Prostate gland (tissue), 2 donors: ENCODE data around the gene NDUFB3. TPM values are rescaled to one million over a fixed set of nuclear protein-coding genes. Genes with fewer than 3 reads are reported as not detected.

Experiments used
- DNase-seq: peaks from one replicate; pipeline ENCODE4 v3.0.0-alpha.2; 2019; ENCODE audit warnings: low spot score
- H3K27ac ChIP-seq, 2 donors: fragments of 200-600 bp; sonication (generic); 2 replicates each; pipeline ENCODE4 v1.5.1; 2017 to 2019
- H3K27me3 ChIP-seq: fragments of 200-600 bp; sonication (generic); replicated peaks from 2 replicates; pipeline ENCODE4 v1.5.1; 2019; ENCODE audit not compliant: insufficient read depth
- H3K36me3 ChIP-seq, 2 donors: fragments of 200-600 bp; sonication (generic); 1 replicate in 1 of 2; 2 replicates in 1 of 2; pipeline versions ENCODE4 v1.5.1 to v1.8.1; 2017 to 2019
- H3K4me1 ChIP-seq: fragments of 200-600 bp; sonication (generic); replicated peaks from 2 replicates; pipeline ENCODE4 v1.5.1; 2019
- H3K4me3 ChIP-seq, 2 donors: fragments of 200-600 bp; sonication (generic); 2 replicates each; pipeline ENCODE4 v1.5.1; 2017 to 2019
- H3K9me3 ChIP-seq: fragments of 200-600 bp; sonication (generic); 2 replicates; pipeline ENCODE4 v1.5.1; 2017
- POLR2A ChIP-seq: fragments of 450-650 bp; IDR thresholded peaks from one replicate; pipeline ENCODE4 v1.6.1; 2016; ENCODE audit warnings: antibody characterized with exemption, mild to moderate bottlenecking
- POLR2AphosphoS5 ChIP-seq: sonication (generic); formaldehyde crosslinking; IDR thresholded peaks from one replicate; pipeline ENCODE4 v1.6.1; 2017; ENCODE audit warnings: antibody characterized with exemption
- WGBS: methylation state at CpG from one replicate; pipeline ENCODE4 v1.1.5; 2018; 5-methylcytosine and 5-hydroxymethylcytosine counted together
- intact Hi-C: fragments of 100-400 bp; cut with DNase I; formaldehyde crosslinking; loops from one replicate; pipeline ENCODE4 v1.14.2; 2022
- small RNA-seq, 2 donors: library from RNA; depleted of rRNA; stranded (forward); fragments of <200 nt; gene quantifications; one replicate each; pipeline ENCODE3, GENCODE V24; 2016
- total RNA-seq, 2 donors: library from RNA; depleted of rRNA; stranded (reverse); fragments of >200 nt; gene quantifications; one replicate each; pipeline ENCODE4 v1.1.0, GENCODE V29; 2016
- TF ChIP-seq, protein P1 (sequence below), 4 experiments: fragments of 200-600 bp in 2 of 4; fragments of 450-650 bp in 2 of 4; sonication (generic) in 2 of 4; IDR thresholded peaks; 1 replicate in 3 of 4; 2 replicates in 1 of 4; pipeline ENCODE4 v1.5.1; 2016 to 2019; ENCODE audit warnings: antibody characterized with exemption in 4 of 4, mild to moderate bottlenecking in 2 of 4, moderate library complexity in 2 of 4

Gene NDUFB3
- total RNA-seq, 2 donors from 2014 or later, result 45.5 to 84.3 TPM

DNA sequence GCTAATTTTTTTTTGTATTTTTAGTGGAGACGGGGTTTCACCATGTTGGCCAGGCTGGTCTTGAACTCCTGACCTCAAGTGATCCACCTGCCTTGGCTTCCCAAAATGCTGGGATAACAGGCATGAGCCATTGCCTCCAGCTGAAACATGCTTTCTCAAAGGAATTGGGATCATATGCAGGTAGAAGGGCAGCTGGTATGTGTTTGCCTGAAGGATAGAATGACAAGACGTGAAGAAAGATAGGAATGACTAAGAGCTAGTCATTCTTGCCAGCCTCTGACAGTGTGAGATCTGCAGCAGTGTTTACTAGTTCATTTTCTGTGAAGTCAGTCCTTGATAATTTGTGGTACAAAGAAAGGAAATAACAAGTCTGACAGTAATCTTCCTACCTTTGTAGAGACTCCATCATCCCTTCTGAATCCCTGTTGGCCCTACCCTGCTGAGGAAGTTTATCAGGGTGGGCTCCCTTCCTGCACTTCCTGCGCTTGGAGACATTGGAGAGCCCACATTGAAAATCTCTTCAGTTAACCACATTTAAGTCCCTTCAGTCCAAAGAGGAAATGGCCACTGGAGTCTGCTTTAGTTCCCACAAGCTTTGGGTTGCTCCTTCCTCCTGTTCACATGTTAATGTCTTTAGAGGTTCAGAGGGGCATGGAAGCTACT, 58.9 kb downstream of the NDUFB3 start:
- DNase-seq, result no peak
- Histone ChIP-seq H3K36me3 (no peaks in the 10 kb centered on the region), H3K27ac (no peak overlapping the region), H3K9me3 (no peaks in the 10 kb centered on the region), H3K4me3 (no peak overlapping the region), H3K27me3 (no peaks in the 10 kb centered on the region), H3K4me1 (no peaks in the 10 kb centered on the region)
- intact Hi-C loops, result no loop called here
- TF ChIP-seq POLR2AphosphoS5 (peak; percentile 12), POLR2A (no peak)
- TF ChIP-seq, protein P1, sequence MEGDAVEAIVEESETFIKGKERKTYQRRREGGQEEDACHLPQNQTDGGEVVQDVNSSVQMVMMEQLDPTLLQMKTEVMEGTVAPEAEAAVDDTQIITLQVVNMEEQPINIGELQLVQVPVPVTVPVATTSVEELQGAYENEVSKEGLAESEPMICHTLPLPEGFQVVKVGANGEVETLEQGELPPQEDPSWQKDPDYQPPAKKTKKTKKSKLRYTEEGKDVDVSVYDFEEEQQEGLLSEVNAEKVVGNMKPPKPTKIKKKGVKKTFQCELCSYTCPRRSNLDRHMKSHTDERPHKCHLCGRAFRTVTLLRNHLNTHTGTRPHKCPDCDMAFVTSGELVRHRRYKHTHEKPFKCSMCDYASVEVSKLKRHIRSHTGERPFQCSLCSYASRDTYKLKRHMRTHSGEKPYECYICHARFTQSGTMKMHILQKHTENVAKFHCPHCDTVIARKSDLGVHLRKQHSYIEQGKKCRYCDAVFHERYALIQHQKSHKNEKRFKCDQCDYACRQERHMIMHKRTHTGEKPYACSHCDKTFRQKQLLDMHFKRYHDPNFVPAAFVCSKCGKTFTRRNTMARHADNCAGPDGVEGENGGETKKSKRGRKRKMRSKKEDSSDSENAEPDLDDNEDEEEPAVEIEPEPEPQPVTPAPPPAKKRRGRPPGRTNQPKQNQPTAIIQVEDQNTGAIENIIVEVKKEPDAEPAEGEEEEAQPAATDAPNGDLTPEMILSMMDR (IDR thresholded peaks at IDR 0.05), result no peak
- WGBS, result 66% methylated on average over 3 of the region's 3 CpGs

DNA sequence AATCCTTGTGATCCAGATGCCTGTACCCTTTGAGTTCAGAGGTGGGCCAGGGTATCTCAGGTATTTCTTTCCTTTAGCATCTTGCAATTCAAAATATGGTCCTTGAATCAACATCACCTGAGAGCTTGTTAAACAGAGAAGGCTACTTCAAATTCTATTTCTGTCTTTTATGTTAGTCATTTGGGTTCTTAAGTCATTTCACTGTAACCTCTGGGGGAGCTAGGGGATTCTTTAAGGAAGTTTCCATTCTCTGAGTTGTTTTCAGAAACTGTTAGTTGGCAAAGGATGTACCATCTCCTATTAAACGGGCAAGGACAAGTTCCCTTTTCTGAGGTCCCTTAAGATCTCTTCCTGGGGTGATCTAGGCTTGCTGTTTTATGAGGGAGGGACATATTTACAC, 60.7 kb downstream of the NDUFB3 start:
- H3K4me3 ChIP-seq, result no peak overlapping the region
- no peak overlapping the region for H3K27ac ChIP-seq
- H3K9me3 ChIP-seq, result no peaks in the 10 kb centered on the region
- DNase-seq, result no peak
- TF ChIP-seq POLR2AphosphoS5 (no peak), POLR2A (no peak)
- TF ChIP-seq, protein P1 (IDR thresholded peaks at IDR 0.05), result no peak
- WGBS, result 19% methylated on average over 1 of the region's 1 CpG
- H3K27me3 ChIP-seq, result no peaks in the 10 kb centered on the region
- intact Hi-C loops, result no loop called here
- peaks cover 1 to 6% of the 10 kb centered on the region in 2 donors for H3K36me3 ChIP-seq
- H3K4me1 ChIP-seq, result no peaks in the 10 kb centered on the region

Small RNA genes within 50 kb of the gene (small RNA-seq; reads per million reads assigned to genes)
- 0 reads per million in 2 donors for gene RNU6-1206P

Other genes with a start within 250 kb of the NDUFB3 start
- 100 to 1,000 TPM; 126 to 131 TPM for gene CLK1, start 207.3 kb upstream of the NDUFB3 start, total RNA-seq
- gene PPIL3, start 182.9 kb upstream of the NDUFB3 start, total RNA-seq, result 10 to 100 TPM; 15.2 to 30.1 TPM
- gene NIF3L1, start 182.6 kb upstream of the NDUFB3 start, total RNA-seq, result 10 to 100 TPM; 22.4 to 27.7 TPM
- 10 to 100 TPM; 21.9 to 32.1 TPM for gene ORC2, start 108.3 kb upstream of the NDUFB3 start, total RNA-seq
- 10 to 100 TPM; 13.6 to 16.3 TPM for gene HYCC2, start 330 bp upstream of the NDUFB3 start, total RNA-seq
- 100 to 1,000 TPM in 1 of 2 donors, 10 to 100 TPM in 1; 92.4 to 141 TPM for gene CFLAR, start 44.2 kb downstream of the NDUFB3 start, total RNA-seq
- 1 to 10 TPM; 1.7 to 9.8 TPM for gene CASP10, start 111.1 kb downstream of the NDUFB3 start, total RNA-seq
- 10 to 100 TPM in 1 of 2 donors, 1 to 10 TPM in 1; 10.0 to 16.9 TPM for gene CASP8, start 188.5 kb downstream of the NDUFB3 start, total RNA-seq